NCI-H128 (cell line): ENCODE results near the gene EID2.

ENCODE experiments used
- DNase-seq: peaks from one replicate; lab custom pipeline; 2025; ENCODE audit not compliant: unreplicated experiment; lab: John Stamatoyannopoulos, UW

Gene EID2

DNA sequence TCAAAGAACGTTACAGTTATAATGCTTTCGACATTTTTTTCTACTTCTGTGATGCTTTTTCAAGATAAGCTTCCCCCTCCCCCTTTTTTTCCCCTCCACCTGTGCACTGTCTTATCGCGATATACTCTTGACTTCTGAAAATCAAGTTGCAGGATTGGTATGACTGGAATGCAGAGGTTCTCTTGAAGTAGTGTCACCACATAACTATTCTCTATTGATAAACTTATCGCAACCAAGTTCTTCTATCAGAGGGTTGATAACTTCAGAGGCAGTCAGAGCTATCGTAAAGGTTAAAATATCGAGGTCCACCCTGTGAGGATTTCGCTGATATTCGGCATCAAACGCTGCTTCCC is 820 bp downstream of the EID2 start:
- DNase-seq, result no peak

DNA sequence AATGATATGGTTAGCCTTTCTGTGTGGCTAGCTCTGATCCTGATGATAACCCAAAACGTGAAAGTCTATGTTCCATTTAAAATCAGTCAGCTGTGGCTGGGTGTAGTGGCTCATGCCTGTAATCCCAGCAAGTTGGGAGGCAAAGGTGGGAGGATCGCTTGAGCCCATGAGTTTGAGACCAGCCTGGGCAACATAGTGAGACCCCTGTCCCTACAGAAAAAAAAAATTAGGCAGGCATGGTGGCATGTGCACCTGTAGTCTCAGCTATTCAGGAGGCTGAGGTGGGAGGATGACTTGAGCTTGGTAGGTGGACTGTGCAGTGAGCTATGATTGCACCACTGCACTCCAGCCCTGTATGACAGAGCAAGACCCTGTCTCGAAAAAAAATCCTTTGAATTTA is 6.2 kb downstream of the EID2 start:
- no peak for DNase-seq

GRCh38 chr19:39533003-39533512 is 6.9 kb downstream of the EID2 start:
- DNase-seq, result no peak

GRCh38 chr19:39532233-39533002 is 7.5 kb downstream of the EID2 start, which contains the start of gene EID2B:
Gene EID2B, minus strand, starts transcription at chr19:39532852. Its CDS starts 50 bp downstream, at chr19:39532802.
- DNase-seq, result peak; percentile 96

DNA sequence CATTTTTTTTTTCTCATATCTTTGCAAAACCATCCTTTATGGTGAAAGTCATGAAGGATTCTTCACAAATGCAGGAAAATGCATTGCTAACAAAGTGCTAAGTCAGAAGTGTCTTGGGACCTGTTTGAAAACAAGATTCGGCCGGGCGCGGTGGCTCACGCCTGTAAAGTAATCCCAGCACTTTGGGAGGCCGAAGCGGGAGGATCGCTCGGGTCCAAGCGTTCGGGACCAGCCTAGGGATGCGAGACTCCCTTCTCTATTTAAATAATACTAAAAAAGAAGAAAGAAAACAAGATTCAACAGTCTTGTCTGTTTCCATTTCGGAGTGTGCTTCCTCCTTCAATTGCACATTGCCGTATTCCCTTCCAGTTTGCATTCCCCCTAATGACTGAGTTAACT is 8.1 kb downstream of the EID2 start:
- DNase-seq, result no peak

DNA sequence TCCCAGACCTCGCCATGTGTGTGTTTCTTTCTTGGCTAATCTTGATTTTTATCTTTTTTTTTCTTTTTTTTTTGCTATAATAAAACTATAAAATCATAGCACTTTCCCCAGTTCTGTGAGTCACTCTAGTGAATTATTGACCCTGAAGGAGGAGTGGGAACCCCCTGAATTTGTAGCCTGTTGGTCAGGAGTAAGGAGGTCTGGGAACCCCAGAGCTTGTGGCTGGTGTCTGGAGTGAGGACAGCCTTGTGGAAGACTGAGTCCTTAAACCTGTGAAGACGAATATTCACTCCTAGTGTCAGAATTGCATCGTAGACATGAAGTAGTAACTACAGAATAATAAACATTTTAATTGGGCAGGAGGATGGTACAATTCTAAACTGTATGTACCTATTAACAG is 14.8 kb downstream of the EID2 start:
- DNase-seq, result no peak

- DNase-seq, result no peak
Observed at GRCh38 chr19:39524495-39524894, 15.5 kb downstream of the EID2 start.

GRCh38 chr19:39520541-39521484 is 19.1 kb downstream of the EID2 start:
- DNase-seq, result no peak

GRCh38 chr19:39518975-39519374 is 21.0 kb downstream of the EID2 start:
- DNase-seq, result no peak

DNA sequence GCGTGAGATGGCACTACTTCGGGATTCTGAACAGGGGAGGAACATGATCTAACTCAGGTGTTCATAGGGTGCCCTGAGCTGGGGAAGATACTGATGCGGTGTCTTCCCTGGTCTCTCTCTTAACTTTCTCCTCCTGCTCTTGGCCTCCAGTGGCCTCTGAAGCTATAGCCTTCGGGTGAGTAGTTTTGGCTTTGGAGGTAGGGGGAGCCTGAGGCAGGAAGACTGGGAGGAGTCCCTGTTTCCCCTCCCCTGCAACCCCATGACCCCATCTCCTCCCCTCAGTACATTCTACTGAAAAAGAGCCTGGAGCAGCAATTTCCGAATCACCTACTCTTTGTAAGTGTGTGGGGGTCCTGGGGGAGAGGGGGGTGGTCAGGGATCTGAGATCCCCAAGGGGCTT is 21.5 kb downstream of the EID2 start:
- DNase-seq, result no peak

DNA sequence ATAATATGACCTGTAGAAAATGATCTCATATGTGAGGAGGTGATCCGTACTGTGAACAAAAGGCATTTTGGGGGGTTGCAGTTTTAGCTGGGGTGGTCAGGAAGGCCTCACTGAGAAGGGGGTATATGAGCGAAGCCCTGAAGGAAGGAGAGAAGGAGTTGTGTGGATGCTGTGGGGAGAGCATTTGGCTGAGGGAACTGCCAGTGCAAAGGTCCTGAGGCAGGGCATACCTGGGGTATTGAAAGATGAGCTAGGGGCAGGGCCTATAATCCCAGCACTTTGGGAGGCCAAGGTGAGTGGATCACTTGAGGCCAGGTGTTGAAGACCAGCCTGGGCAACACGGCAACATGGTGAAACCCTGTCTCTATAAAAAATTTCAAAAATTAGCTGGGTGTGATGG is 22.5 kb downstream of the EID2 start:
- no peak for DNase-seq

GRCh38 chr19:39516270-39516669 is 23.7 kb downstream of the EID2 start:
- DNase-seq, result no peak

DNA sequence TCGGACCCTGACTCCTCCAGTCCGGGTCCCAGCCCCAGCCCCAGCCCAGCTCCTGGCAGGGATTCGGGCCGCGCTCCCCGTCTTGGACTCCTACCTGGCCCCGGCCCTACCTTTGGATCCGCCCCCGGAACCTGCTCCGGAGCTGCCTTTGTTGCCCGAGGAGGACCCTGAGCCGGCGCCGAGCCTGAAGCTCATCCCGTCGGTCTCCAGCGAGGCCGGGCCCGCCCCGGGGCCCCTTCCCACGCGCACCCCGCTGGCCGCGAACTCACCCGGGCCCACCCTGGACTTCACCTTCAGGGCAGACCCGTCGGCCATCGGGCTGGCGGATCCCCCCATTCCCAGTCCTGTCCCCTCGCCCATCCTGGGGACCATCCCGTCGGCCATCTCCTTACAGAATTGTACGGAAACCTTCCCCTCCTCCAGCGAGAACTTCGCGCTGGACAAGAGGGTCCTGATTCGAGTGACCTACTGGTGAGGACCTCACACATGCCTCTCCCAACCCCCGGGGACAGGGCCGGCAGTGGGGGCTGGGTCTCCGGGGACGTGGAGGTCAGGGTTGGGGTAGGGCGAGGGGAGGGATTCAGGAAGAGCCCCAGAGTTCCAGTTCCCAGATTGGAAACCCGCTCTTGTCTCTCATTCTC is 24.3 kb downstream of the EID2 start:
- no peak for DNase-seq

DNA sequence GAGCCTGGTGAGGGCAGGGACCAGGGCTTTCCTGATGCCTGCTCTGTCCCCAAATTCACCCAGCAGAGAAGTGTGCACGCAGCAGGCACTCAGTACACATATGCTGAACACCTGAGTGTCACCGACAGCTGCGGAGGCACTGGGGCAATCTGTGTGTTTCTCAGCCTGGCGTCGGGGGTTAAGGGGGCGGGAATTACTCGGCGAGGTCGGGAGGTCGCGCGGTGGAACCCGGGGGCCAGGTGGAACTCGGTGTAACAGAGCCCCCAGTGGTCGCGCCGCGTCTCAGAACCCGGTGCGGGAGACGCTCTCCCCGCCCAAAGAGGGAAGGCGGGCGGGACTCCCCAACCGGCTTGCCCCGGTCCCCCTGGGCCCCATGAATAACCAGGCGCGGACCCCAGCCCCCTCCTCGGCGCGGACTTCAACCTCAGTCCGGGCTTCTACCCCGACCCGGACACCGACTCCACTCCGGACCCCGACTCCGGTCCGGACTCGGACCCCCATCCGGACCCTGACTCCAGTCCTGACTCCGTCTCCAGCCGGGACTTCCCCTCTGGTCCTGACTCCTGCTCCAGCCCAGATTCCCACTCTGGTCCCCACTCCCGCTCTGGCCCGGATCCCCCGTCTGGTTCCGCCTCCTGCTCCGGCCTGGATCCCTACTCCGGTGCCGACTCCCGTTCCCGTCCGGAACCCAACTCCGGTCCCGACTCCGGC is 25.0 kb downstream of the EID2 start, which contains the start of gene SELENOV:
Gene SELENOV, plus strand, starts transcription at position 300 of the 711 bp plus-strand sequence. Its CDS starts 74 bp downstream, at position 374.
- DNase-seq, result no peak

GRCh38 chr19:39512988-39513387 is 27.0 kb downstream of the EID2 start:
- no peak for DNase-seq

- DNase-seq, result no peak
Observed at GRCh38 chr19:39509233-39509632, 30.7 kb downstream of the EID2 start.

DNA sequence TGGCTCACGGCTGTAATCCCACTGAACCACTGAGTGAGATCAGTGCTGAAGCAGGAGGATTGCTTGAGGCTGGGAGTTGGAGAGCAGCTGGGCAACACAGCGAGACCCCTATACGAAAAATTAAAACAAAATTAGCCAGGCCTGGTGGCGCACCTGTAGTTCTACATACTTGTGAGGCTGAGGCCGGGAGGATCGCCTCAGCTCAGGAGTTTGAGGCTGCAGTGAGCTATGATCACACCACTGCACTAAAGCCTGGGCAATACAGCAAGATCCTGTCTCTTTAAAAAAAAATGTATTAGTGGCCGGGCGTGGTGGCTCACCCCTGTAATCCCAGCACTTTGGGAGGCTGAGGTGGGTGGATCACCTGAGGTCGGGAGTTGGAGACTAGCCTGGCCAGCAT is 31.3 kb downstream of the EID2 start:
- DNase-seq, result no peak

GRCh38 chr19:39507715-39508364 is 32.1 kb downstream of the EID2 start:
- no peak for DNase-seq

- DNase-seq, result peak; percentile 50
Observed at GRCh38 chr19:39506944-39507714, 32.8 kb downstream of the EID2 start.

- no peak for DNase-seq
Observed at GRCh38 chr19:39506598-39506943, 33.4 kb downstream of the EID2 start.
